SU-DHL-6 (cell line): ENCODE measurements around the gene GATAD2A.
A peak's percentile ranks its signal among the peaks of the same experiment; 100 is the strongest.

Experiments
- H2AFZ ChIP-seq: fragments of 200-600 bp; sonication (generic); 2 replicates; pipeline ENCODE4 v1.6.1; 2014; ENCODE audit warnings: low read depth, mild to moderate bottlenecking, moderate library complexity, mixed read lengths, antibody characterized with exemption, low read length; ENCODE audit not compliant: severe bottlenecking
- H3F3A ChIP-seq: fragments of 200-600 bp; shearing (Covaris generic); 2 replicates; pipeline ENCODE4 v1.6.0; 2016; ENCODE audit warnings: antibody characterized with exemption, mild to moderate bottlenecking; ENCODE audit not compliant: insufficient read depth
- H3K27ac ChIP-seq: fragments of 200-600 bp; sonication (generic); 2 replicates; pipeline ENCODE4 v1.5.1; 2016; ENCODE audit warnings: low read depth, mild to moderate bottlenecking, low read length, moderate library complexity, mixed read lengths
- H3K27me3 ChIP-seq: fragments of 200-600 bp; sonication (generic), shearing (Covaris generic); 2 replicates; pipeline ENCODE4 v1.6.0; 2014; ENCODE audit warnings: mild to moderate bottlenecking, low read length
- H3K36me3 ChIP-seq: fragments of 200-600 bp; sonication (generic); 2 replicates; pipeline ENCODE4 v1.6.1; 2014; ENCODE audit warnings: mild to moderate bottlenecking, low read length, mixed read lengths
- H3K4me2 ChIP-seq: fragments of 300-600, 200-600 bp; shearing (Covaris generic), sonication (generic); 2 replicates; pipeline ENCODE4 v1.6.0; 2014; ENCODE audit warnings: low read length, low read depth, mild to moderate bottlenecking; ENCODE audit not compliant: poor library complexity, severe bottlenecking
- H3K4me3 ChIP-seq: fragments of 200-600 bp; sonication (generic); 2 replicates; pipeline ENCODE4 v1.5.1; 2014; ENCODE audit warnings: antibody characterized with exemption, low read length, mild to moderate bottlenecking, mixed read lengths; ENCODE audit not compliant: insufficient read depth, poor library complexity, severe bottlenecking
- H3K79me2 ChIP-seq: fragments of 200-600 bp; sonication (generic); 2 replicates; pipeline ENCODE4 v1.6.1; 2014; ENCODE audit warnings: mild to moderate bottlenecking, low read length, moderate library complexity; ENCODE audit not compliant: insufficient read depth
- H3K9ac ChIP-seq: fragments of 200-600 bp; sonication (generic); 2 replicates; pipeline ENCODE4 v1.7.0; 2014; ENCODE audit warnings: mild to moderate bottlenecking, low read length
- H3K9me2 ChIP-seq: fragments of 200-600 bp; sonication (generic); replicated peaks from 2 replicates; pipeline ENCODE4 v1.6.1; 2014; ENCODE audit warnings: low read length; ENCODE audit not compliant: insufficient read depth
- H3K9me3 ChIP-seq: fragments of 200-600 bp; sonication (generic); 2 replicates; pipeline ENCODE4 v1.6.1; 2014; ENCODE audit warnings: low read length, mixed read lengths; ENCODE audit not compliant: insufficient read depth
- H4K20me1 ChIP-seq: fragments of 200-600 bp; sonication (generic); 2 replicates; pipeline ENCODE4 v1.6.1; 2014; ENCODE audit warnings: low read depth, mild to moderate bottlenecking, antibody characterized with exemption, low read length, moderate library complexity, mixed read lengths
- EZH2phosphoT487 ChIP-seq: fragments of 200-600 bp; sonication (generic), shearing (Covaris generic); conservative IDR thresholded peaks from 2 replicates; pipeline ENCODE4 v1.6.1; 2018; ENCODE audit warnings: mild to moderate bottlenecking, antibody characterized with exemption, low read length, moderate library complexity, mixed read lengths
- TF ChIP-seq, protein P1 (sequence below): fragments of 200-600 bp; sonication (generic); IDR thresholded peaks from one replicate; pipeline ENCODE4 v1.5.1; 2017; ENCODE audit warnings: antibody characterized with exemption, mild to moderate bottlenecking, low read length, moderate library complexity; ENCODE audit not compliant: insufficient read depth, poor library complexity, severe bottlenecking

Gene GATAD2A

DNA sequence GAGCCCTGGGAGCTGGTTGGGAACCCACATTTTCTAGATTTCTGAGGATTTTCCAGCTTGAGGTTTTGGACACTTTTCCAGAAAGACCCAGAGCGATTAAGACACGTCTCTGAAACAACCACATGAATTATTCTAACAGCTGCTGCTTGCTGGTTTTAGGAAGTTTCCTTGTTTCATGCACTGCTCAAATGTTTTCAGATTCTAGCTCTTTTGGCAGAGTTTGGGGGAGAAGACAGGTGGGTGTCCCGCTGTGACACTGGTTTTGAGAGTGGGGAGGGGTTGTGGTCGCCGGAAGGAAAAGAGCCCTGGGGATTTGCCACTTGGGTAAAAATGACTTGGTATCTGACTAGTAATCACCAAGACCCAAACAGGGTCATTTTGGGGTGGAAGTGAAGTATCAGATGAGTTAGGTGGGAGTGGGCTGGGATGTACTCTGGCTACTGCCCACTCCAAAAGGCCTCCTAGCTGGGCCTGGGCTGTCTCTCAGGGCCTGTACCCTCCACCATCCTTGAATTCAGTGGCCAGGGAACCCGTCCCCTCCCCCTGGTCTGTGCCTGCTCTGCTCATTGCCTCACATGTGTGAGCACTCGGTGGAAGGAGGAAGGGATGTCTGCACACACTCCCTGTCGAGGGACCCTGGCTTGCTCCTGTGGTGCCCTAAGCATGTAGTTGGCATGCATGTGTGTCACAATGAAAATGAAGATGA lies 13.2 kb downstream of the GATAD2A start:
- Histone ChIP-seq H3K9me2 (no peaks in the 10 kb centered on the region), H3K36me3 (no peaks in the 10 kb centered on the region), H3K4me2 (peak overlapping the region; percentile 4), H3K27ac (no peak overlapping the region), H2AFZ (no peak overlapping the region), H3K9me3 (no peaks in the 10 kb centered on the region), H4K20me1 (peaks cover 25% of the 10 kb centered on the region; the same call in 1 of the 2 replicates), H3F3A (no peaks in the 10 kb centered on the region), H3K9ac (peak overlapping the region; percentile 5; the same call in 1 of the 2 replicates), H3K27me3 (no peaks in the 10 kb centered on the region), H3K79me2 (peaks cover 99% of the 10 kb centered on the region), H3K4me3 (no peak overlapping the region)
- TF ChIP-seq, protein P1, sequence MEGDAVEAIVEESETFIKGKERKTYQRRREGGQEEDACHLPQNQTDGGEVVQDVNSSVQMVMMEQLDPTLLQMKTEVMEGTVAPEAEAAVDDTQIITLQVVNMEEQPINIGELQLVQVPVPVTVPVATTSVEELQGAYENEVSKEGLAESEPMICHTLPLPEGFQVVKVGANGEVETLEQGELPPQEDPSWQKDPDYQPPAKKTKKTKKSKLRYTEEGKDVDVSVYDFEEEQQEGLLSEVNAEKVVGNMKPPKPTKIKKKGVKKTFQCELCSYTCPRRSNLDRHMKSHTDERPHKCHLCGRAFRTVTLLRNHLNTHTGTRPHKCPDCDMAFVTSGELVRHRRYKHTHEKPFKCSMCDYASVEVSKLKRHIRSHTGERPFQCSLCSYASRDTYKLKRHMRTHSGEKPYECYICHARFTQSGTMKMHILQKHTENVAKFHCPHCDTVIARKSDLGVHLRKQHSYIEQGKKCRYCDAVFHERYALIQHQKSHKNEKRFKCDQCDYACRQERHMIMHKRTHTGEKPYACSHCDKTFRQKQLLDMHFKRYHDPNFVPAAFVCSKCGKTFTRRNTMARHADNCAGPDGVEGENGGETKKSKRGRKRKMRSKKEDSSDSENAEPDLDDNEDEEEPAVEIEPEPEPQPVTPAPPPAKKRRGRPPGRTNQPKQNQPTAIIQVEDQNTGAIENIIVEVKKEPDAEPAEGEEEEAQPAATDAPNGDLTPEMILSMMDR: no peak
- TF ChIP-seq EZH2phosphoT487: no peak

GRCh38 chr19:19420570-19421298 lies 15.3 kb downstream of the GATAD2A start:
- Histone ChIP-seq H3F3A (no peaks in the 10 kb centered on the region), H3K36me3 (no peaks in the 10 kb centered on the region), H3K79me2 (peaks cover 99% of the 10 kb centered on the region), H3K9me3 (no peaks in the 10 kb centered on the region), H3K27me3 (no peaks in the 10 kb centered on the region), H3K4me2 (no peak overlapping the region), H2AFZ (no peak overlapping the region), H3K9ac (no peak overlapping the region), H4K20me1 (peaks cover 19% of the 10 kb centered on the region; the same call in 1 of the 2 replicates), H3K4me3 (no peak overlapping the region), H3K27ac (no peak overlapping the region), H3K9me2 (no peaks in the 10 kb centered on the region)
- no peak for TF ChIP-seq EZH2phosphoT487
- TF ChIP-seq, protein P1: no peak

- no peak overlapping the region for H3K27ac ChIP-seq
- H3K79me2 ChIP-seq: peaks cover 99% of the 10 kb centered on the region
- no peak overlapping the region for H3K4me3 ChIP-seq
- no peak overlapping the region for H2AFZ ChIP-seq
- no peak for TF ChIP-seq EZH2phosphoT487
- TF ChIP-seq, protein P1: no peak
- H3K4me2 ChIP-seq: no peak overlapping the region
- H3K36me3 ChIP-seq: no peaks in the 10 kb centered on the region
- H3K27me3 ChIP-seq: no peaks in the 10 kb centered on the region
- no peaks in the 10 kb centered on the region for H3F3A ChIP-seq
- no peak overlapping the region for H3K9ac ChIP-seq
- H3K9me3 ChIP-seq: no peaks in the 10 kb centered on the region
- H4K20me1 ChIP-seq: peaks cover 19% of the 10 kb centered on the region; the same call in 1 of the 2 replicates
- H3K9me2 ChIP-seq: no peaks in the 10 kb centered on the region
Measured at GRCh38 chr19:19421299-19421696, 15.8 kb downstream of the GATAD2A start.
